ENCODE measurements around the gene RAX.
A peak's percentile ranks its signal among the peaks of the same experiment; 100 is the strongest.

Gene RAX

GRCh38 chr18:59269563-59270119, 3.6 kb downstream of the RAX start:
- no peak for DNase-seq (ENCODE audit: low read depth, low spot score)
- no peaks in the 10 kb centered on the region for H3K9me3 ChIP-seq (ENCODE audit: low read depth, low read length)
- H3K36me3 ChIP-seq (ENCODE audit: insufficient read depth, low read length): no peaks in the 10 kb centered on the region; the same call in 1 of the 2 replicates
- no peak overlapping the region for H3K4me3 ChIP-seq
- no peak overlapping the region for H3K27ac ChIP-seq
- no peak overlapping the region for H3K9ac ChIP-seq (ENCODE audit: insufficient read length)
- TF ChIP-seq POLR2AphosphoS5 (IDR thresholded peaks at IDR 0.05; ENCODE audit: borderline replicate concordance, low read depth, low read length) (no peak), FOXP2 (optimal IDR thresholded peaks at IDR 0.05; ENCODE audit: control extremely low read depth, extremely low read length, insufficient read depth) (no peak), EZH2 (IDR thresholded peaks at IDR 0.05) (no peak)

DNA sequence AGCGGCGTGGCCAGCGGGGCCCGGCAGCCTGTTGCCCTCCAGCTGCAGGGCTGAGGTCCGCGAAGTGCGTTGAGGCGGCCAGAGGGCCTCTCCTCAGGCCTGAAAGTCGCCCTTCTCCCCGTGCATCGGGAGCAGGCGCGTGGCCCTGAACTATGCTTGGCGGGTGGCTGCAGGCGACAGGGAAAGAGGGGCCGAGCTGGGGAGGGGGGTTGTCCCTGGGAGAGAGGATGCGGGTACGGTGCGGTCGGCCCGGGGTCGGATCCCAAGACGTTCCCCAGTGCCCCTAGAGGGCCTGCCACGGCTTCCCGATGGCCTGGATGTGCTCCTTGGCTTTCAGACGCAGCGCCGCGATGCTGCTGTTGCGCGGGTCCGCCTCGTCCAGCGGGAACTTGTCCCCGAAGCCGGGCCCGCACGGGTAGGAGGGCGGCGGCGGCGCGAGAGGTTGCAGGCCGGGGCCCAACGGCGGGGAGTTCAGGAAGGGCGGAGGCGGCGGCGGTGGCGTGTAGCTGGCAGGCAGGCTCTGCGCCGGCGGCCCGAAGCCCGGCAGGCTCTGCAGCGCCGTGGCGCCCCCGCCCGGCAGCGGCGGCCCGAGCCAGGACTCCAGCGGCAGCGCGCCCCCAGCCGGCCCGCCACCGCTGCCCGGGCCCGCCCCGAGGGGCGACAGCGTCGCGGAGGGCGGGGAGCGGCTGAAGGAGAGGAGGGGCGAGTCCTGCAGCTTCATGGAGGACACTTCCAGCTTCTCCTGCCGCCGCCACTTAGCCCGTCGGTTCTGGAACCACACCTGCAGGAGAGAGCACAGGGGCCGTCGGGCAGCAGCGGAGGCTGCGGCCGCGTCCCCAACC, 4.3 kb downstream of the RAX start:
- no peak overlapping the region for H3K9ac ChIP-seq (ENCODE audit: insufficient read length)
- H3K36me3 ChIP-seq (ENCODE audit: insufficient read depth, low read length): no peaks in the 10 kb centered on the region; the same call in 1 of the 2 replicates
- no peak overlapping the region for H3K4me3 ChIP-seq
- DNase-seq (ENCODE audit: low read depth, low spot score): no peak
- H3K27ac ChIP-seq: no peak overlapping the region
- H3K9me3 ChIP-seq (ENCODE audit: low read depth, low read length): no peaks in the 10 kb centered on the region
- no peak for TF ChIP-seq FOXP2 (optimal IDR thresholded peaks at IDR 0.05; ENCODE audit: control extremely low read depth, extremely low read length, insufficient read depth)
- TF ChIP-seq POLR2AphosphoS5 (IDR thresholded peaks at IDR 0.05; ENCODE audit: borderline replicate concordance, low read depth, low read length): no peak
- no peak for TF ChIP-seq EZH2 (IDR thresholded peaks at IDR 0.05)

DNA sequence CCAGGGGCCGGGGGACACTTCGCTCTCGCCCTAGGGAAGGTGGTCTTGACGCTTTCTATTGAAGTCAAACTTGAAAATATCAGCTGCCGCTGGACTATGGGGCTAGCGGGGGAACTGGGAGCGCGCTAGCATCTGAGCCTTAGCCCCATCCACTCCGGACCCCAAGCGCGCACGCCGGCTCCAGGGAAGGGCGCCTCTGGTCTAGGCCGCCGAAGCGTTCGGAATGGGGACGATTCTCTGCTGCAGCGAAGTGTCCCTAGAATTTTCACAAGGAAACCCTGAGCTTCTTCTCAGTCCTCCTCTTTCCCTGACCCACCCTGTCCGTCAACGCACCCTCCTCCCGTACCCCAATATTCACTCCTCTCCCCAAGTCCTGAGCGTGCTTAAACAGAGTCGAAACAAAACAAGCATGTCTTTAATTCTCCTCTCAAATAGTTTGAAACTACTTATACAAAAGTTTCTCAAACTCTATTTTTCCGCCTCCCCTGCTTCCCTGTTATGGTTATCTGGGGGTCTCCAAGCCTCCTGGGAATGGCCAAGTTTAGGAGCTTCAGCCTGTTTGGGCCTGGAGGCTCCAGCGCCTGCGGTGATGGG, 5.0 kb downstream of the RAX start:
- no peak overlapping the region for H3K9ac ChIP-seq (ENCODE audit: insufficient read length)
- H3K36me3 ChIP-seq (ENCODE audit: insufficient read depth, low read length): no peaks in the 10 kb centered on the region; the same call in 1 of the 2 replicates
- H3K27ac ChIP-seq: no peak overlapping the region
- H3K9me3 ChIP-seq (ENCODE audit: low read depth, low read length): no peaks in the 10 kb centered on the region
- no peak for DNase-seq (ENCODE audit: low read depth, low spot score)
- no peak overlapping the region for H3K4me3 ChIP-seq
- TF ChIP-seq EZH2 (IDR thresholded peaks at IDR 0.05) (no peak), POLR2AphosphoS5 (IDR thresholded peaks at IDR 0.05; ENCODE audit: borderline replicate concordance, low read depth, low read length) (no peak), FOXP2 (optimal IDR thresholded peaks at IDR 0.05; ENCODE audit: control extremely low read depth, extremely low read length, insufficient read depth) (no peak)

DNA sequence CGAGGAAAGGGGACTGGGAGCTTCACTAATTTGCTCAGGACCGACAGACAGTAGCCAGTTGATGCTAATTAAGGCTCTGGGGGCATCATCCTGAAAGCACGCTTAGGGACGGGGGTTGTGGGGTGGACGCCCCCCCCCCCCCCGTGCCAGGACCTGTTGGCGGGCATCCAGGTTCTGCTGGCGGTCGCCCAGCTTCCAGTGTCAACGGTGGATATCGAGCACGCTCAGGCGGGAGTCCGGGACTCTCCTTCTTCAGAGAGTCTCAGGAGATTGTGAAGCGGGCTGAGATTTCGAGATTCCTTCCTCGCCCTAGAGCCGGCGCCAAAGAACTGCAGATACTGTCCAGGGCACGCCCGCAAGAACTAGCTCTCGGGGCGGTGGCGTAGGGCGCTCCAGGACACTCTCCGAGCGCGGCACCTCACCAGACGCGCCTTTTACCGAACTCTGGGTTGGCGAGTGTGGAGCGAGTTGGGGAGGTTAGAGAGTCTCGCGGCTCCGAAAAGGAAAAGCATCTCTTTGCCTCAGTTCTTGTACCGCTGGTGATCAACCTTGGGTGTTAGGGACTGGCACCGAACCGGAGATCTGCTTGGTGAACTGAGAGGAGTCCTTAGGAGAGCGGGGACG, 5.6 kb downstream of the RAX start:
- TF ChIP-seq FOXP2 (optimal IDR thresholded peaks at IDR 0.05; ENCODE audit: control extremely low read depth, extremely low read length, insufficient read depth) (no peak), POLR2AphosphoS5 (IDR thresholded peaks at IDR 0.05; ENCODE audit: borderline replicate concordance, low read depth, low read length) (no peak), EZH2 (IDR thresholded peaks at IDR 0.05) (no peak)
- Histone ChIP-seq H3K4me3 (no peak overlapping the region), H3K27ac (no peak overlapping the region), H3K9ac (ENCODE audit: insufficient read length) (no peak overlapping the region), H3K9me3 (ENCODE audit: low read depth, low read length) (no peaks in the 10 kb centered on the region), H3K36me3 (ENCODE audit: insufficient read depth, low read length) (no peaks in the 10 kb centered on the region; the same call in 1 of the 2 replicates)
- no peak for DNase-seq (ENCODE audit: low read depth, low spot score)

DNA sequence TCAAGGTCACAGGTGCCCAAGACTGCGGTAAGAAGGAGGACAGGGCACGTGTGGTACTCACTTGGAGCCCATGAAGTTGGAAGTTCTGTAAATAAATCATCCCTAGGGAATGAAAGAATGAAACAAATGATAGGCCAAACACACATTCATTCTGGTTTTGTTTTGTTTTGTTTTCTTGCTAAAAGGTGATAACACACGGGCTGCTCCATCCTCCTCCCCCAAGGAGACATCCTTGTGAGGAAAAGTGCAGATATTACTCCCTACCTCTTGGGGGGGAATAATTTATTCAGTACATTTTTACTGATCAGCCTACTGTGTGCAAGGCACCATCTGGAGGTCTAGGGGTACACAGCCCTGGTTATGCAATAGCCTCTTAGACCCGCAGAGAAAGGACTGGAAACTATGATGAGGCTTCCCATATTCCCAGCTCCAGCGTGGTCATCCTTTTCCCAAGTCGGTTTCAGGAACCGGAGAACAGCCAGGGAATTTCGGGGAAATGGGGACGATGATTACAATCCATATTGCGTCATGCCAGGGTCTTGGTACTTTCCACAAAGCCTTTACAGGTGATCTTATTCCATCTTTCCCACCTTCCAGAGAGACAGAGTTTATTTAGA, 6.3 kb downstream of the RAX start:
- DNase-seq (ENCODE audit: low read depth, low spot score): no peak
- Histone ChIP-seq H3K9ac (ENCODE audit: insufficient read length) (no peak overlapping the region), H3K9me3 (ENCODE audit: low read depth, low read length) (no peaks in the 10 kb centered on the region), H3K4me3 (no peak overlapping the region), H3K36me3 (ENCODE audit: insufficient read depth, low read length) (no peaks in the 10 kb centered on the region; the same call in 1 of the 2 replicates), H3K27ac (no peak overlapping the region)
- TF ChIP-seq POLR2AphosphoS5 (IDR thresholded peaks at IDR 0.05; ENCODE audit: borderline replicate concordance, low read depth, low read length) (peak; percentile 15; the same call in 1 of the 2 replicates), FOXP2 (optimal IDR thresholded peaks at IDR 0.05; ENCODE audit: control extremely low read depth, extremely low read length, insufficient read depth) (no peak), EZH2 (IDR thresholded peaks at IDR 0.05) (no peak)

DNA sequence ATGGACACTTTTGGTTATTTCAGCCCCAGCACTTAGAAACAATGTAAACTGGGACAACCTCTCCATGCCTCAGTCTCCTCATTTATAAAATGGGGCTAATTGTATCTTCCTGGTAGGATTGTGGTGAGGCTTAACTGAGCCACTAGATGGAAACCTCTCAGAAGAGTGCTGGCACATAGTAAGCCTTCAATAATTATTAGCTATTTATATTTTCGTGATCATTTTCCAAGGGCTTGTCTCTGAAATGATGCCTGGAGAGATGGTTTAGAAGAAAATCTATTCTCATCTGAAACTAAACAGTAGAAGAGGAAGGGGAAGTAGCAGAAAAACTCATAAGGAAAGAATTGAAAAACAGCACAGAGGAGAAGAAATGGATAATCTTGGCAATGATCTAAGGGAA, 6.8 kb downstream of the RAX start:
- DNase-seq (ENCODE audit: low read depth, low spot score): no peak
- Histone ChIP-seq H3K9ac (ENCODE audit: insufficient read length) (no peak overlapping the region), H3K9me3 (ENCODE audit: low read depth, low read length) (no peaks in the 10 kb centered on the region), H3K4me3 (no peak overlapping the region), H3K36me3 (ENCODE audit: insufficient read depth, low read length) (no peaks in the 10 kb centered on the region; the same call in 1 of the 2 replicates), H3K27ac (no peak overlapping the region)
- TF ChIP-seq EZH2 (IDR thresholded peaks at IDR 0.05) (no peak), FOXP2 (optimal IDR thresholded peaks at IDR 0.05; ENCODE audit: control extremely low read depth, extremely low read length, insufficient read depth) (no peak), POLR2AphosphoS5 (IDR thresholded peaks at IDR 0.05; ENCODE audit: borderline replicate concordance, low read depth, low read length) (no peak)

DNA sequence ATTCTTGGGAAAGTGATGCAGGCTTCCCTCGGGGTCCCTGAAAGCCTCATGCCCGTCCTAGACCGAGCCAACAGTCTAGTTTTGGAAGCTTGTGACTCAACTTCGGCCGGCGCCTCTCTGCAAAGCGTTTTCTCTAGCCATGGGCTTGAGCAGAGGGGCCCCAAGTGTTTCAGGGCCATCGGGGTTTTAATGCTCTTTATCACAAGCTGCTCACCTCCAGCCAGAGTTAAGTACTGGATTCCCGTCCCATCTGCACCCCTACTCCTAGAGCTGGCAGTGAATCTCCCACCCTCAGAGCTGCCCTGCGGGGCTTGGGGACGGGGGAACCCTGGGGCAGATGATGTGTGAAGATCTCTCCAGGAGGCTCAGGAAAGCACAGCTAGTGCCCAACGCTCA, 7.3 kb downstream of the RAX start:
- peak overlapping the region; percentile 82 for H3K4me3 ChIP-seq
- no peak overlapping the region for H3K27ac ChIP-seq
- TF ChIP-seq EZH2 (IDR thresholded peaks at IDR 0.05): no peak
- TF ChIP-seq POLR2AphosphoS5 (IDR thresholded peaks at IDR 0.05; ENCODE audit: borderline replicate concordance, low read depth, low read length): no peak
- no peak for TF ChIP-seq FOXP2 (optimal IDR thresholded peaks at IDR 0.05; ENCODE audit: control extremely low read depth, extremely low read length, insufficient read depth)
- H3K9me3 ChIP-seq (ENCODE audit: low read depth, low read length): no peaks in the 10 kb centered on the region
- H3K36me3 ChIP-seq (ENCODE audit: insufficient read depth, low read length): no peaks in the 10 kb centered on the region; the same call in 1 of the 2 replicates
- H3K9ac ChIP-seq (ENCODE audit: insufficient read length): no peak overlapping the region
- DNase-seq (ENCODE audit: low read depth, low spot score): no peak

Measured in SK-N-MC (cell line).